ENCODE measurements around the gene PSMG4.

Gene PSMG4

DNA sequence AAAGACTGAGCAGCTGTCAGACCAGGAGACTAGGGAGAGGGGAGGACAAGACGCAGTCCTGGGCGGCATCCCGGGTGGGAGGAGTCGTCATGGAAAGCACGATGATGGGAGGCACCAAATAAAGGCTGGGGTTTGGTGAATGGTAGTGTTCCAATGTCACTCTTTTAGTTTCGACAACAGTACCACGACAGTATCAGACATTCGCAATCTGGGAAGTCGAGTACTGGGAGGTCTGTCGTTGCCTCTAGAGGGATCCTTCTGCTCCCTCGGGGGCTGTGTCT is 32.1 kb downstream of the PSMG4 start:
- ATAC-seq (ENCODE audit: low read depth) (no peak), DNase-seq (ENCODE audit: low spot score) (no peak)
- H3K27me3 ChIP-seq (ENCODE audit: insufficient read depth, poor library complexity, severe bottlenecking), result no peaks in the 10 kb centered on the region
- H3K4me1 ChIP-seq (ENCODE audit: insufficient read depth, poor library complexity, severe bottlenecking), result no peaks in the 10 kb centered on the region
- H3K4me3 ChIP-seq (ENCODE audit: severe bottlenecking), result no peak overlapping the region
- H3K27ac ChIP-seq (ENCODE audit: poor library complexity, severe bottlenecking), result no peak overlapping the region
- no peaks in the 10 kb centered on the region for H3K9me3 ChIP-seq (ENCODE audit: severe bottlenecking)
- H3K36me3 ChIP-seq (ENCODE audit: low read depth), result no peaks in the 10 kb centered on the region
- no peak for TF ChIP-seq CTCF (IDR thresholded peaks at IDR 0.05; ENCODE audit: poor library complexity, severe bottlenecking)

- no peaks in the 10 kb centered on the region for H3K36me3 ChIP-seq (ENCODE audit: low read depth)
- ATAC-seq (ENCODE audit: low read depth) (no peak), DNase-seq (ENCODE audit: low spot score) (no peak)
- TF ChIP-seq CTCF (IDR thresholded peaks at IDR 0.05; ENCODE audit: poor library complexity, severe bottlenecking), result no peak
- H3K4me1 ChIP-seq (ENCODE audit: insufficient read depth, poor library complexity, severe bottlenecking), result no peaks in the 10 kb centered on the region
- H3K27me3 ChIP-seq (ENCODE audit: insufficient read depth, poor library complexity, severe bottlenecking), result no peaks in the 10 kb centered on the region
- H3K9me3 ChIP-seq (ENCODE audit: severe bottlenecking), result no peaks in the 10 kb centered on the region
- no peak overlapping the region for H3K27ac ChIP-seq (ENCODE audit: poor library complexity, severe bottlenecking)
- H3K4me3 ChIP-seq (ENCODE audit: severe bottlenecking), result no peak overlapping the region
Measured at GRCh38 chr6:3291346-3291745, 32.6 kb downstream of the PSMG4 start.

DNA sequence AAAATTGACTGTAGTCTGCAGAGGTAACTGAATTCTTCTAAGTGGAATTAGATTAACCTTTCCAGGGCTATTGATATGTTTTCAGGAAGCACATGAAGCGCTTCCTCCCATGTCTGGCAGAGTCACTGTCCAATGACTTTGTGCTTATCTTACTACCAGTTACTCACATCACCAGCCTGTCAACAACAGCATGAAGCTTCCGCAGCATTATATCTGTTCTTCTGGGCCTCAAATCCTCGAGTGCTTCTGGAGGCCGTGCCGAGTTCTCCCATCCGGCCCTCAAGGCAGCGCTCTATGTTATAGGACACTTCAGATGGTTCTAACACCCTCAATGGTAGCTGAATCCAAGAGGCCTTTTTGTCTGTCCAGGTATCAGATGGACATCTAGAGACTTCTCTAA is 33.2 kb downstream of the PSMG4 start:
- Histone ChIP-seq H3K27ac (ENCODE audit: poor library complexity, severe bottlenecking) (no peak overlapping the region), H3K27me3 (ENCODE audit: insufficient read depth, poor library complexity, severe bottlenecking) (no peaks in the 10 kb centered on the region), H3K9me3 (ENCODE audit: severe bottlenecking) (no peaks in the 10 kb centered on the region), H3K4me1 (ENCODE audit: insufficient read depth, poor library complexity, severe bottlenecking) (no peaks in the 10 kb centered on the region), H3K4me3 (ENCODE audit: severe bottlenecking) (no peak overlapping the region), H3K36me3 (ENCODE audit: low read depth) (no peaks in the 10 kb centered on the region)
- no peak for ATAC-seq (ENCODE audit: low read depth)
- TF ChIP-seq CTCF (IDR thresholded peaks at IDR 0.05; ENCODE audit: poor library complexity, severe bottlenecking), result no peak
- no peak for DNase-seq (ENCODE audit: low spot score)

- Histone ChIP-seq H3K27ac (ENCODE audit: poor library complexity, severe bottlenecking) (no peak overlapping the region), H3K36me3 (ENCODE audit: low read depth) (no peaks in the 10 kb centered on the region), H3K27me3 (ENCODE audit: insufficient read depth, poor library complexity, severe bottlenecking) (no peaks in the 10 kb centered on the region), H3K9me3 (ENCODE audit: severe bottlenecking) (no peaks in the 10 kb centered on the region), H3K4me1 (ENCODE audit: insufficient read depth, poor library complexity, severe bottlenecking) (no peaks in the 10 kb centered on the region), H3K4me3 (ENCODE audit: severe bottlenecking) (no peak overlapping the region)
- ATAC-seq (ENCODE audit: low read depth) (no peak), DNase-seq (ENCODE audit: low spot score) (no peak)
- no peak for TF ChIP-seq CTCF (IDR thresholded peaks at IDR 0.05; ENCODE audit: poor library complexity, severe bottlenecking)
Measured at GRCh38 chr6:3292431-3293197, 33.9 kb downstream of the PSMG4 start.

All from RWPE2 (cell line).